ENCODE data around the gene OSBP2.

The OSBP2 gene

GRCh38 chr22:30743257-30744020, 48.8 kb downstream of the OSBP2 start:
- TF ChIP-seq, protein P1, sequence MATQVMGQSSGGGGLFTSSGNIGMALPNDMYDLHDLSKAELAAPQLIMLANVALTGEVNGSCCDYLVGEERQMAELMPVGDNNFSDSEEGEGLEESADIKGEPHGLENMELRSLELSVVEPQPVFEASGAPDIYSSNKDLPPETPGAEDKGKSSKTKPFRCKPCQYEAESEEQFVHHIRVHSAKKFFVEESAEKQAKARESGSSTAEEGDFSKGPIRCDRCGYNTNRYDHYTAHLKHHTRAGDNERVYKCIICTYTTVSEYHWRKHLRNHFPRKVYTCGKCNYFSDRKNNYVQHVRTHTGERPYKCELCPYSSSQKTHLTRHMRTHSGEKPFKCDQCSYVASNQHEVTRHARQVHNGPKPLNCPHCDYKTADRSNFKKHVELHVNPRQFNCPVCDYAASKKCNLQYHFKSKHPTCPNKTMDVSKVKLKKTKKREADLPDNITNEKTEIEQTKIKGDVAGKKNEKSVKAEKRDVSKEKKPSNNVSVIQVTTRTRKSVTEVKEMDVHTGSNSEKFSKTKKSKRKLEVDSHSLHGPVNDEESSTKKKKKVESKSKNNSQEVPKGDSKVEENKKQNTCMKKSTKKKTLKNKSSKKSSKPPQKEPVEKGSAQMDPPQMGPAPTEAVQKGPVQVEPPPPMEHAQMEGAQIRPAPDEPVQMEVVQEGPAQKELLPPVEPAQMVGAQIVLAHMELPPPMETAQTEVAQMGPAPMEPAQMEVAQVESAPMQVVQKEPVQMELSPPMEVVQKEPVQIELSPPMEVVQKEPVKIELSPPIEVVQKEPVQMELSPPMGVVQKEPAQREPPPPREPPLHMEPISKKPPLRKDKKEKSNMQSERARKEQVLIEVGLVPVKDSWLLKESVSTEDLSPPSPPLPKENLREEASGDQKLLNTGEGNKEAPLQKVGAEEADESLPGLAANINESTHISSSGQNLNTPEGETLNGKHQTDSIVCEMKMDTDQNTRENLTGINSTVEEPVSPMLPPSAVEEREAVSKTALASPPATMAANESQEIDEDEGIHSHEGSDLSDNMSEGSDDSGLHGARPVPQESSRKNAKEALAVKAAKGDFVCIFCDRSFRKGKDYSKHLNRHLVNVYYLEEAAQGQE (IDR thresholded peaks at IDR 0.05; ENCODE audit: insufficient read depth in 1 of 2, low read depth in 2 of 2, low read length in 2 of 2) = no peak
- TF ChIP-seq POLR2AphosphoS5 (IDR thresholded peaks at IDR 0.05; ENCODE audit: low read depth, low read length) (no peak), TAF1 (IDR thresholded peaks at IDR 0.05; ENCODE audit: borderline replicate concordance, insufficient read depth, low read length) (no peak), FOXP2 (optimal IDR thresholded peaks at IDR 0.05; ENCODE audit: borderline replicate concordance, extremely low read depth, extremely low read length, insufficient read depth) (no peak), SIN3A (IDR thresholded peaks at IDR 0.05; ENCODE audit: borderline replicate concordance, insufficient read depth, low read length) (no peak)

DNA sequence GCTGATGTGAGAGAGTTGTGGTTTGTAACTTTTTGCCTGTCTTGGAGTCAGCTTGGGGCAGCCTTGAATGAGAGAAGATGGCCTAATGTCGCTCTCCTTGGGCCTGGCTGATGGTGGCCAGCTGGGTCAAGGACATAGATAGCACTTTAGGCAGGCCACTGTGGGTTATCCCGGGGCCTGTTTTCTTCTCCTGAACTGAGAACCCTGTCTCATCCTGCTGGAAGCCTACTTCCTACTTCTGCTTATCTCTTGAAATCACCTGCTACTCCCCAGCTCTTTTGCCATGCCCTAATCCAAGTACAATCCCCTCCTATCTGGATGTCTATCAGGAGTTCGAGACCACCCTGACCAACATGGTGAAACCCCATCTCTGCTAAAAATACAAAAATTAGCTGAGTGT, 49.5 kb downstream of the OSBP2 start:
- TF ChIP-seq POLR2AphosphoS5 (IDR thresholded peaks at IDR 0.05; ENCODE audit: low read depth, low read length) (no peak), TAF1 (IDR thresholded peaks at IDR 0.05; ENCODE audit: borderline replicate concordance, insufficient read depth, low read length) (no peak), FOXP2 (optimal IDR thresholded peaks at IDR 0.05; ENCODE audit: borderline replicate concordance, extremely low read depth, extremely low read length, insufficient read depth) (no peak), SIN3A (IDR thresholded peaks at IDR 0.05; ENCODE audit: borderline replicate concordance, insufficient read depth, low read length) (no peak)
- TF ChIP-seq, protein P1 (IDR thresholded peaks at IDR 0.05; ENCODE audit: insufficient read depth in 1 of 2, low read depth in 2 of 2, low read length in 2 of 2) = no peak

- TF ChIP-seq, protein P1 (IDR thresholded peaks at IDR 0.05; ENCODE audit: insufficient read depth in 1 of 2, low read depth in 2 of 2, low read length in 2 of 2) = no peak
- no peak for TF ChIP-seq FOXP2 (optimal IDR thresholded peaks at IDR 0.05; ENCODE audit: borderline replicate concordance, extremely low read depth, extremely low read length, insufficient read depth)
Measured at GRCh38 chr22:30747493-30747892, 52.8 kb downstream of the OSBP2 start.

- TF ChIP-seq, protein P1 (IDR thresholded peaks at IDR 0.05; ENCODE audit: insufficient read depth in 1 of 2, low read depth in 2 of 2, low read length in 2 of 2) = no peak
- TF ChIP-seq FOXP2 (optimal IDR thresholded peaks at IDR 0.05; ENCODE audit: borderline replicate concordance, extremely low read depth, extremely low read length, insufficient read depth) (no peak), POLR2AphosphoS5 (IDR thresholded peaks at IDR 0.05; ENCODE audit: low read depth, low read length) (no peak), SIN3A (IDR thresholded peaks at IDR 0.05; ENCODE audit: borderline replicate concordance, insufficient read depth, low read length) (no peak), TAF1 (IDR thresholded peaks at IDR 0.05; ENCODE audit: borderline replicate concordance, insufficient read depth, low read length) (no peak)
Measured at GRCh38 chr22:30749272-30749671, 54.6 kb downstream of the OSBP2 start.

Measured in PFSK-1 (cell line).